Measurements from ENCODE around the gene PPIL6.

DNA sequence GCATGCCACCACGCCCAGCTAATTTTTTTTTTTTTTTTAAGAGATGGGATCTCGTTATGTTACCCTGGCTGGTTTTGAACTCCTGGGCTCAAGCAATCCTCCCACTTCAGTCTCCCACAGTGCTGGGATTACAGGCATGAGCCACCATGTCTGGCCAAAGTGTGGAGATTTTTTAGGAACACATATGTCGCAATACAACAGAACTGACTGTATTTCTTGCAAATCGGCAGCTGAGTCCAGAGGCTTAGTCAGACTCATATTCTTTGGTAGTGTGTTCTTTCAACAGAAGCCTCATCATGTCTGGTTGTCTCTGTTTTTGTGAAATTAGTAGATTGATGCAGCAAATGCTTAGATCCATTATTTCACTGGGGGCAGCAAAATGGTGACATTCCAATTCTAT lies 34.2 kb downstream of the PPIL6 start:
- TF ChIP-seq, protein P1, sequence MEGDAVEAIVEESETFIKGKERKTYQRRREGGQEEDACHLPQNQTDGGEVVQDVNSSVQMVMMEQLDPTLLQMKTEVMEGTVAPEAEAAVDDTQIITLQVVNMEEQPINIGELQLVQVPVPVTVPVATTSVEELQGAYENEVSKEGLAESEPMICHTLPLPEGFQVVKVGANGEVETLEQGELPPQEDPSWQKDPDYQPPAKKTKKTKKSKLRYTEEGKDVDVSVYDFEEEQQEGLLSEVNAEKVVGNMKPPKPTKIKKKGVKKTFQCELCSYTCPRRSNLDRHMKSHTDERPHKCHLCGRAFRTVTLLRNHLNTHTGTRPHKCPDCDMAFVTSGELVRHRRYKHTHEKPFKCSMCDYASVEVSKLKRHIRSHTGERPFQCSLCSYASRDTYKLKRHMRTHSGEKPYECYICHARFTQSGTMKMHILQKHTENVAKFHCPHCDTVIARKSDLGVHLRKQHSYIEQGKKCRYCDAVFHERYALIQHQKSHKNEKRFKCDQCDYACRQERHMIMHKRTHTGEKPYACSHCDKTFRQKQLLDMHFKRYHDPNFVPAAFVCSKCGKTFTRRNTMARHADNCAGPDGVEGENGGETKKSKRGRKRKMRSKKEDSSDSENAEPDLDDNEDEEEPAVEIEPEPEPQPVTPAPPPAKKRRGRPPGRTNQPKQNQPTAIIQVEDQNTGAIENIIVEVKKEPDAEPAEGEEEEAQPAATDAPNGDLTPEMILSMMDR (optimal IDR thresholded peaks at IDR 0.05 in 1 of 3, IDR thresholded peaks at IDR 0.05 in 1 of 3, conservative IDR thresholded peaks at IDR 0.05 in 1 of 3; ENCODE audit: extremely low read depth in 1 of 3, insufficient read depth in 2 of 3, low read length in 3 of 3): no peak
- no peak for TF ChIP-seq EZH2 (IDR thresholded peaks at IDR 0.05; ENCODE audit: low read length)
